K562 (cell line): ENCODE results near the gene MCU.

ENCODE experiments used
- ARNT ChIP-seq, 2 experiments: fragments of 450-650 bp; IDR thresholded peaks; 2 replicates each; pipeline ENCODE4 v1.6.1; 2016; ENCODE audit warnings: mild to moderate bottlenecking in 1 of 2
- ATF3 ChIP-seq, 2 experiments: fragments of 450-650 bp in 1 of 2; sonication (generic) in 1 of 2; formaldehyde crosslinking in 1 of 2; IDR thresholded peaks in 1 of 2; conservative IDR thresholded peaks in 1 of 2; 2 replicates each; pipeline versions ENCODE4 v1.6.1 to v1.8.1; 2016 to 2023; ENCODE audit warnings: mild to moderate bottlenecking in 2 of 2, moderate library complexity in 2 of 2, inconsistent platforms in 1 of 2, missing genetic modification reagents in 1 of 2
- CBFB ChIP-seq: sonication (generic); formaldehyde crosslinking; IDR thresholded peaks from 2 replicates; pipeline ENCODE4 v1.4.0; 2020; ENCODE audit warnings: mild to moderate bottlenecking, missing genetic modification reagents
- CTCF ChIP-seq, 3 experiments: IDR thresholded peaks in 2 of 3; conservative IDR thresholded peaks in 1 of 3; 2 replicates each; pipeline ENCODE4 v1.5.1; 2011 to 2012; ENCODE audit warnings: low read length in 3 of 3, mild to moderate bottlenecking in 3 of 3, control low read depth in 2 of 3, improper control_type of control experiment in 1 of 3, inconsistent platforms in 1 of 3, low read depth in 1 of 3, mixed read lengths in 1 of 3, moderate library complexity in 1 of 3; ENCODE audit not compliant: insufficient read depth in 2 of 3
- EP300 ChIP-seq: IDR thresholded peaks from 2 replicates; pipeline ENCODE4 v1.6.1; 2012; ENCODE audit warnings: low read length, improper control_type of control experiment
- MXD1 ChIP-seq: fragments of 250-450 bp; sonication (Bioruptor Pico); IDR thresholded peaks from 2 replicates; pipeline ENCODE4 v1.8.0; 2021; ENCODE audit warnings: borderline replicate concordance, mild to moderate bottlenecking, moderate library complexity; ENCODE audit not compliant: poor library complexity, severe bottlenecking
- NR3C1 ChIP-seq: sonication (generic); formaldehyde crosslinking; IDR thresholded peaks from 2 replicates; pipeline ENCODE4 v1.8.1; 2022; ENCODE audit warnings: missing genetic modification reagents
- SMC3 ChIP-seq: conservative IDR thresholded peaks from 2 replicates; pipeline ENCODE4 v1.6.1; 2011; ENCODE audit warnings: low read depth, low read length, improper control_type of control experiment; ENCODE audit not compliant: insufficient read depth
- TAF7 ChIP-seq: fragments of 450-650 bp; IDR thresholded peaks from 2 replicates; pipeline ENCODE4 v1.6.1; 2016; ENCODE audit warnings: missing genetic modification characterization, missing compliant biosample characterization
- ZBTB40 ChIP-seq, 2 experiments: fragments of 450-650 bp in 1 of 2; sonication (generic) in 1 of 2; formaldehyde crosslinking in 1 of 2; IDR thresholded peaks; 2 replicates each; pipeline versions ENCODE4 v1.7.1 to v1.9.0; 2016 to 2022; ENCODE audit warnings: inconsistent platforms in 1 of 2, mild to moderate bottlenecking in 1 of 2, missing genetic modification reagents in 1 of 2

- TF ChIP-seq ARNT (IDR thresholded peaks at IDR 0.05): no peak
- TF ChIP-seq SMC3: no peak
- TF ChIP-seq EP300: no peak
- TF ChIP-seq NR3C1 (CRISPR knock-in tag): no peak
- no peak for TF ChIP-seq CBFB (CRISPR knock-in tag)
- no peak for TF ChIP-seq MXD1
- TF ChIP-seq CTCF (IDR thresholded peaks at IDR 0.05 in 2 of 3, conservative IDR thresholded peaks at IDR 0.05 in 1 of 3; ENCODE audit: insufficient read depth in 2 of 3, low read depth in 1 of 3, low read length in 3 of 3): no peak
- TF ChIP-seq TAF7: no peak
- TF ChIP-seq ZBTB40 (IDR thresholded peaks at IDR 0.05): no peak
- no peak for TF ChIP-seq ZBTB40 (CRISPR knock-in tag; IDR thresholded peaks at IDR 0.05)
- no peak for TF ChIP-seq ATF3 (IDR thresholded peaks at IDR 0.05)
- TF ChIP-seq ATF3 (CRISPR knock-in tag; conservative IDR thresholded peaks at IDR 0.05): no peak
These were observed 159.6 kb downstream of the MCU start for GRCh38 chr10:72851509-72851908.
